Endothelial cell of umbilical vein (primary cell): ENCODE measurements around the gene NPAS1. TPM values are rescaled to one million over a fixed set of nuclear protein-coding genes. Genes with fewer than 3 reads are reported as not detected.

Experiments
- BruUV-seq: library from RNA; stranded (reverse); fragments of 400-500 nt; replicated peaks from 2 replicates; lab custom pipeline; 2021; lab: Mats Ljungman, UMichigan
- CTCF ChIA-PET: fragments of 300-600, 350-600 bp; sonication (Branson Sonifier 250); formaldehyde crosslinking; loops from one replicate; lab custom pipeline; 2021; ENCODE audit warnings: antibody characterized with exemption, inconsistent platforms; lab: Charles Lee
- POLR2A ChIA-PET: fragments of 300-600, 350-600 bp; sonication (Branson Sonifier 250); formaldehyde crosslinking; loops from one replicate; lab custom pipeline; 2021; ENCODE audit warnings: antibody characterized with exemption, inconsistent platforms; lab: Charles Lee
- DNase-seq: peaks from one replicate; pipeline ENCODE4 v3.0.0-alpha.2; 2011; ENCODE audit warnings: low read depth, low spot score
- FAIRE-seq: peaks from 2 replicates; lab custom pipeline; 2011; peaks lifted over from hg19 to GRCh38; lab: Jason Lieb, UNC
- H2AFZ ChIP-seq: 2 replicates; pipeline ENCODE4 v1.6.0; 2012; ENCODE audit warnings: low read depth, low read length, control low read depth, inconsistent platforms
- H3K27ac ChIP-seq: 2 replicates; pipeline ENCODE4 v1.5.1; 2011; ENCODE audit warnings: low read depth, mild to moderate bottlenecking, control low read depth, low read length, moderate library complexity; ENCODE audit not compliant: insufficient read depth
- H3K27me3 ChIP-seq, 2 experiments: 2 replicates each; pipeline versions ENCODE4 v1.6.0 to v1.6.1; 2011; ENCODE audit warnings: low read length in 2 of 2, mixed read lengths in 1 of 2; ENCODE audit not compliant: control insufficient read depth in 2 of 2, insufficient read depth in 2 of 2
- H3K36me3 ChIP-seq, 2 experiments: 2 replicates in 1 of 2; 3 replicates in 1 of 2; pipeline ENCODE4 v1.5.1; 2011; ENCODE audit warnings: low read length in 2 of 2, mild to moderate bottlenecking in 1 of 2, moderate library complexity in 1 of 2; ENCODE audit not compliant: control insufficient read depth in 2 of 2, insufficient read depth in 2 of 2; ENCODE audit errors: extremely low read depth in 1 of 2
- H3K4me1 ChIP-seq: 3 replicates; pipeline ENCODE4 v1.5.1; 2011; ENCODE audit warnings: mild to moderate bottlenecking, low read length; ENCODE audit not compliant: control insufficient read depth, insufficient read depth; ENCODE audit errors: extremely low read depth
- H3K4me2 ChIP-seq: 2 replicates; pipeline ENCODE4 v1.6.1; 2011; ENCODE audit warnings: low read length, control low read depth, mixed read lengths; ENCODE audit not compliant: insufficient read depth
- H3K4me3 ChIP-seq, 3 experiments: fragments of 200-600 bp in 1 of 3; sonication (generic), shearing (Covaris generic) in 1 of 3; replicated peaks in 1 of 3; 2 replicates each; pipeline ENCODE4 v1.5.1; 2011 to 2016; ENCODE audit warnings: control low read depth in 3 of 3, low read length in 3 of 3, mild to moderate bottlenecking in 2 of 3, inconsistent platforms in 1 of 3, low read depth in 1 of 3, moderate library complexity in 1 of 3; ENCODE audit not compliant: insufficient read depth in 1 of 3
- H3K79me2 ChIP-seq: 2 replicates; pipeline ENCODE4 v1.6.0; 2012; ENCODE audit warnings: low read length, inconsistent platforms; ENCODE audit not compliant: control insufficient read depth, insufficient read depth
- H3K9ac ChIP-seq: replicated peaks from 2 replicates; pipeline ENCODE3; 2011; ENCODE audit warnings: low read length, control low read depth; ENCODE audit not compliant: insufficient read depth; ENCODE audit errors: extremely low read depth
- H3K9me1 ChIP-seq: replicated peaks from 3 replicates; pipeline ENCODE4 v1.6.0; 2011; ENCODE audit warnings: mild to moderate bottlenecking, low read length; ENCODE audit not compliant: control insufficient read depth, insufficient read depth; ENCODE audit errors: extremely low read depth
- H3K9me3 ChIP-seq: replicated peaks from 2 replicates; pipeline ENCODE4 v1.5.1; 2012; ENCODE audit warnings: low read length, inconsistent platforms; ENCODE audit not compliant: control insufficient read depth, insufficient read depth
- H4K20me1 ChIP-seq: replicated peaks from 2 replicates; pipeline ENCODE3; 2011; ENCODE audit warnings: mild to moderate bottlenecking, low read length; ENCODE audit not compliant: control insufficient read depth, insufficient read depth; ENCODE audit errors: extremely low read depth
- CTCF ChIP-seq, 2 donors: IDR thresholded peaks; 1 replicate in 1 of 2; 2 replicates in 1 of 2; pipeline ENCODE4 v1.5.1; 2011; ENCODE audit warnings: low read length in 2 of 2, mild to moderate bottlenecking in 2 of 2, moderate library complexity in 2 of 2, control low read depth in 1 of 2, inconsistent platforms in 1 of 2, low read depth in 1 of 2; ENCODE audit not compliant: insufficient read depth in 1 of 2; ENCODE audit errors: extremely low read depth in 1 of 2
- EZH2 ChIP-seq: IDR thresholded peaks from 2 replicates; pipeline ENCODE4 v1.6.1; 2012; ENCODE audit warnings: borderline replicate concordance, low read depth, mild to moderate bottlenecking, moderate library complexity, low read length, inconsistent platforms; ENCODE audit not compliant: severe bottlenecking
- FOS ChIP-seq: IDR thresholded peaks from 2 replicates; pipeline ENCODE4 v1.6.1; 2011; ENCODE audit warnings: mild to moderate bottlenecking, low read length, moderate library complexity, borderline replicate concordance; ENCODE audit not compliant: insufficient read depth
- GATA2 ChIP-seq: IDR thresholded peaks from 2 replicates; pipeline ENCODE4 v1.7.0; 2011; ENCODE audit warnings: low read depth, mild to moderate bottlenecking, moderate library complexity, mixed read lengths, low read length; ENCODE audit not compliant: insufficient read length, insufficient read depth
- JUN ChIP-seq: IDR thresholded peaks from 2 replicates; pipeline ENCODE4 v1.6.1; 2011; ENCODE audit warnings: borderline replicate concordance, low read depth; ENCODE audit not compliant: insufficient read length, insufficient read depth
- MAX ChIP-seq: IDR thresholded peaks from 2 replicates; pipeline ENCODE4 v1.6.1; 2011; ENCODE audit not compliant: insufficient read depth, insufficient read length
- MYC ChIP-seq: IDR thresholded peaks from one replicate; pipeline ENCODE4 v1.6.1; 2011; ENCODE audit warnings: mild to moderate bottlenecking, low read depth, low read length
- POLR2A ChIP-seq: IDR thresholded peaks from 2 replicates; pipeline ENCODE4 v1.6.1; 2012; ENCODE audit warnings: low read depth, mild to moderate bottlenecking, control low read depth, low read length
- POLR2AphosphoS5 ChIP-seq: IDR thresholded peaks from 2 replicates; pipeline ENCODE4 v1.6.1; 2012; ENCODE audit warnings: low read depth, mild to moderate bottlenecking, control low read depth, low read length, moderate library complexity; ENCODE audit not compliant: insufficient read depth
- dilution Hi-C: fragments of 300-500 bp; cut with MboI; formaldehyde crosslinking; loops from one replicate; pipeline ENCODE4 v1.15.0; 2019; ENCODE audit warnings: low sequenced_read_pairs; ENCODE audit not compliant: extremely low pct_ligation_motif_present
- intact Hi-C: fragments of 100-400 bp; cut with micrococcal nuclease; formaldehyde crosslinking; loops from one replicate; pipeline ENCODE4 v1.10.0; 2022
- polyA plus RNA-seq, 4 experiments: library from polyadenylated mRNA; depleted of rRNA in 3 of 4; stranded (reverse) in 3 of 4; unstranded in 1 of 4; fragments of >200 nt; gene quantifications; 2 replicates each; pipeline versions ENCODE4 v1.2.1 to v1.2.3, GENCODE V29; 2011 to 2012; ENCODE audit warnings: missing spikeins in 1 of 4
- total RNA-seq: library from RNA; stranded (reverse); gene quantifications from 2 replicates; pipeline ENCODE4 v1.2.3, GENCODE V29; 2021

NPAS1 gene
- total and polyA plus RNA-seq, 2 donors (not counting 3 experiments of a cell fraction or from before 2014, with no cell fraction given), result 0.18 to 0.62 TPM

- ChIA-PET CTCF (interaction anchor here (1.1 kb wide), 1 partner anchor 21 kb away, joined by 3 read pairs; no protein-coding TSS in a partner anchor), POLR2A (no interaction called here)
- Histone ChIP-seq H3K27ac (no peak overlapping the region), H3K4me1 (no peaks in the 10 kb centered on the region), H3K4me2 (no peak overlapping the region), H3K27me3 (no peaks in the 10 kb centered on the region), H3K79me2 (no peaks in the 10 kb centered on the region), H4K20me1 (no peaks in the 10 kb centered on the region), H3K36me3 (no peaks in the 10 kb centered on the region), H2AFZ (no peak overlapping the region), H3K9ac (no peak overlapping the region), H3K9me3 (no peaks in the 10 kb centered on the region), H3K9me1 (no peaks in the 10 kb centered on the region), H3K4me3 (no peak overlapping the region)
- dilution Hi-C loops (no loop called here), intact Hi-C loops (no loop called here)
- DNase-seq (no peak), FAIRE-seq (no peak)
- no TSS peak for BruUV-seq
- TF ChIP-seq POLR2A (no peak), JUN (no peak), GATA2 (no peak), MAX (no peak), POLR2AphosphoS5 (no peak), FOS (no peak), CTCF (IDR thresholded peaks at IDR 0.05; ENCODE audit: extremely low read depth in 1 of 2, insufficient read depth in 1 of 2, low read depth in 1 of 2, low read length in 2 of 2) (no peak), MYC (no peak), EZH2 (no peak)
Measured at GRCh38 chr19:47056411-47056810, 36.8 kb downstream of the NPAS1 start.
